Activated CD8-positive, alpha-beta memory T cell treated with anti-CD3 and anti-CD28 coated beads, Interleukin-2, amount 50 U/mL, for 1 hour (primary cell): ENCODE data around the gene CHD5.
"Not testable (repeated sequence)": the region's sequence is repeated elsewhere in the genome, so short reads cannot be mapped to it uniquely, and the experiment has no call there.

Source experiments
- DNase-seq: peaks from one replicate; pipeline ENCODE4 v3.0.0-alpha.2; 2020; ENCODE audit errors: extremely low read depth

CHD5 gene

DNA sequence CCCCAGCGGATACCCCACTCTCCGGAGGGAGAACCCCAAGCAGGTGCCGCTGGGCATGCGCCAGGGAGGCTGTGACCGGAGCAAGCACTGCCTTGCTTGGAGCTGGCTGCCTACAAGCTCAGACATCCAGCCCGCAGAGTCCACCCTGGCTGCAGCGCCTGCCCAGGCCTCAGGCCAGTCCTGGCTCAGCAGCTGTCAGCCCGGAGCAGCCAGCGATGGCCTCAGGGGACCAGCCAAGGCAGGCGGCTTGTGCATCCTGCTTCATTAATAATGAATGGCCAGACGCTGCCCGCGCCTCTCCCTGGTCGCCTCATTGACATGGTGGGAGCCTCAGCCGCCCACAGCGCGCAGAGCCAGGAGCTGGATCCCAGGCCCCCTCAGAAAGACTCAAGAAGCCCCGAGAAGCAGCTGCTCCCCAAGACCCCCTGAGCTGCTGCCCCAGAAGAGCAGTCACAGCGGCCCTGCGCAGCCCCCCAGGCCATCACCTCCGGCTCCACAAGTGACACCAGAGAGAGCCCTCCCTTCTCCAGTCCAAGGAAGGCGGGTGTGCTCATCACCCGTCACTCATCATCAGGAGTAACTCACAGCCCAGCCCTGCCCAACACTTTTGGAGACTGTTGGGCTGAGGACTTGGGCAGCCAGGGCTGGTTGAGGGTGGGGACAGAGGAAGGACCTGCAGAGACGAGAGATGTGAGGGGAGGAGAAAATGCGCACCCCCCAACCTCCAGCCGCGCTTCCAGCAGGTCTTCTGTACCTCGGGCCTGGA lies 114.8 kb downstream of the CHD5 start:
- DNase-seq = no peak

DNA sequence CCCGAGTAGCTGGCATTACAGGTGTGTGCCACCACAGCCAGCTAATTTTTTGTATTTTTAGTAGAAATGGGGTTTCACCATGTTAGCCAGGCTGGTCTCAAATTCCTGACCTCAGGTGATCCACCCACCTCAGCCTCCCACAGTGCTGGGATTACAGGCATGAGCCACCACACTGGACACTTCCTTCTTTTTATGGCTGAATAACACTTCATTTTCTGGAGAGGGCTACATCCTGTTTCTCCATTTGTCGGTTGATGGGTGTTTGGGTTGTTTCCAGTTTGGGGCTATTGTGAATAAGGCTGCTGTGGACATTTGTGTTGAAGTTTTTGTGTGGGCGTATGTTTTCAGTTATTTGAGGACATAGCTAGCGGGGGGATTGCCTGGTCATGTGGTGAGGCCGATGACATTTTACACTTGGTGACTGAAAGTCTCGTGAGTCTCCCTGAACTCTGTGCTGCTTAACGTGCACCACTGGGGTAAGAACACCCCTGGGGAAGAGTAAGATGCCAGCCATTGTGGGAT lies 116.5 kb downstream of the CHD5 start:
- DNase-seq = not testable (repeated sequence)

DNA sequence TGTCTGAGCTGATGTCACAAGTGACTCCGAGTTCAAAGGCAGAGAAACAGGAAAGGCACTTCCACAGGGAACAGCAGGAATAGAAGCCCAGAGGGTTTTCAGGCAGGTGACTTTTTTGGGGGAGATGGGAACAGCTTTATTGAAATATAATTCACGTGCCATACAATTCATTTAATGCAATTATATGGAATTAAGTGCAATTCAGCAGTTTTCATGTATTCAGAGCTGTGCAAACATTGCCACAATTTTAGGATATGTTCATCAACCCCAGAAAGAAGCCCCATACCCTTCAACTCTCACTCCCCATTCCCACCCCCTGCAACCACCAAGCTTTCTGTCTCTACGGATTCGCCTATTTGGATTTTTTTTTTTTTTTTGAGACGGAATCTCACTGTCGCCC lies 117.5 kb downstream of the CHD5 start:
- no peak for DNase-seq

DNA sequence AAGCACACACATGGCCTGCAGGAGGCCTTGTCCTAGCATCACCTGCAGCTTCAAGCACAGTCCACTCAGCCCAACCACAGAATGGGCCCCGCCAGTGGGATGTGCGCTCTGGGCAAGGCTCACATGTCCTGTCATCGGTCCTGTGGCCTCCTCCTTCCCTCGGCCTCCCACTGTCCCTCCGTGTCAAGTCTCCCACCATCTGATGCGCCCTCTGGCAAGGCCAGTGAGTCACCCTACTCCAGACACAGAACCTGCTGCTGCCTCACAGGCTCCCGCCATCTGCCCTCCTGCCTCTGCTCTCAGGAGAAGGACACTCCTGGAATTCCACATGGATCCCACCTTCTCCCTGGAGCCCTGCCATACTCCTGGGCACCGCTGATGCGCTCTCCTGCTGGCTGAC lies 120.3 kb downstream of the CHD5 start:
- no peak for DNase-seq

DNA sequence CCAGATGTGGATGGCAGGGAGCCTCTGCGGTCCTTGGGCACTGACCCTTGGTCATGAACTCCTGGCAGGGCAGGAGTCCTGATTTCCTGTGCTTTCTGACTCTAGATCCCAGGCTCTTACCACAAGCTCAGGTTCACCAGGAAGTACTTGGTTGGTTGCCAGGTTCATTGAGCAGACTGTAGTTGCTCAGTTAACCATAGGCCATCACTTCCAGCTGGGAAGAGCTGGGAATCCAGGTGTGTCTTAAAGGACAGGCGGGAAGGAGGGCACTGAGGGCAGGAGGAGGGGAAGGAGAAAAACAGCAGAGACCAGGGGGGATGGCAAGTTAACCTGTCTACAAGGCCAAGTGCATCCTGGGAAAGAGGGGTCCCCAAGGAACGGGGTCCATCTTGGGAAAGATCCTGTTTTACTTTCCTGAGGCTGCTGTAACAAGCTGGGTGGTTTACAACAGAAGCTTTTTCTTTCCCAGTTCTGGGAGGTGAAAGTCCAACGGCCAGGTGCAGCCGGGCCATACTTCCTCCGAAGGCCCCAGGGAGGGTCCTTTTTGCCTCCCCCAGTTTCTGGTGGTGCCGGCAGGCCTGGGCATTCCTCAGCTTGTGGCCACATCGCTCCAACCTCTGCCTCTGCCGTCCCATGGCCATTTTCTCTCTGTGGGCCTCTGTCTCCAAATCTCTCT lies 122.8 kb downstream of the CHD5 start:
- no peak for DNase-seq

DNA sequence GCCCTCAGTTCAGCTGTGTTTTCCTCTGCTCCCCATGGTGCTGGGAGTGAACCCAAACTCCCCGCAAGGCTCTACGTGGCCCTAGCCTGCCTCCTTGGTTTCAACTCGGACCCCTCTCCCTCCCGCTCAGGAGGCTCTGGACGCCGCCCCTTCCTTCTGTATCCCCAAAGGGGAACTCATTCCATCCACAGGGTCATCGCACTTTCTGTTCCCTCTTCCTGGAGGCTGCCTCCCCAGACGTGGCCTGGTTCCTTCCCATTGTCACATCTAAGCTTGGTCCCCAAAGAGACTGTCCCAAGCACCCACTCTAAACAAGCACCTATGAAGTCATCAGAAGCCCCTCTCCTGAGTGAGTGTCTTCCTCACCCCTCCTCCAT lies 123.6 kb downstream of the CHD5 start:
- no peak for DNase-seq

DNA sequence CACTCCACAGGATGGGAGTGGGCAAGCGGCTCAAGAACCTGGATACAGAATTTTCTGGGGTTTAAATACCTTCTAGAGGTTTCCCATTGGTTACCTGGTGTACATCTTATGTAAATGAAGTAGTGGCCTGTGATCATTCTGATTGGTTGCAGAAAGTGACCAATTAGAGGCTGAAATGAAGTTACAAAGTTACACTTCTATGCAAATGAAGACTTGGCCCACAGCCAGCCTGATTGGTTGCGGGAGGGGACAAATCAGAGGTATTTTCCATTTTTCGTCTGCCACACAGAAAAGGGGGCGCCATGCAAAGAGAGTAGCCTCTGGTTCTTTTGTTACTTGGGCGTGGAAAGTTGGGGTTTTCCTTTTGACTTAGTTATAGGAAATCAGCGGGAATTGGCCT lies 125.5 kb downstream of the CHD5 start:
- DNase-seq = no peak

DNA sequence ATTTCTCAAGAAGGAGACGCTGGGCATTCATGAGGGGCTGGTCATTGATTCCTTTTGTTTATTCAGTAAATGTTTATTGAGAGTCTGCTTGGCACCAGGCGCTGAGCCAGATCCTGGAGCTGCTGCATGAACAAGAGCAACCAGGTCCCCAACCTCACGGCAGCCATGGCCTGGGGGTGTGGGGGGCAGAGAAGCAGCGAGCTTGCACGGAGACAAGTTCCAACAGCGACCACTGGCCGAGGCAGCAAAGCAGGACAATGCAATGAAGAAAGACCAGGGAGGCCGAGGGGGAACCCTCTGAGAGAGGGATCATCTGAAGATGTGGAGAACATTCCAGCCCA lies 126.9 kb downstream of the CHD5 start:
- DNase-seq = no peak

DNA sequence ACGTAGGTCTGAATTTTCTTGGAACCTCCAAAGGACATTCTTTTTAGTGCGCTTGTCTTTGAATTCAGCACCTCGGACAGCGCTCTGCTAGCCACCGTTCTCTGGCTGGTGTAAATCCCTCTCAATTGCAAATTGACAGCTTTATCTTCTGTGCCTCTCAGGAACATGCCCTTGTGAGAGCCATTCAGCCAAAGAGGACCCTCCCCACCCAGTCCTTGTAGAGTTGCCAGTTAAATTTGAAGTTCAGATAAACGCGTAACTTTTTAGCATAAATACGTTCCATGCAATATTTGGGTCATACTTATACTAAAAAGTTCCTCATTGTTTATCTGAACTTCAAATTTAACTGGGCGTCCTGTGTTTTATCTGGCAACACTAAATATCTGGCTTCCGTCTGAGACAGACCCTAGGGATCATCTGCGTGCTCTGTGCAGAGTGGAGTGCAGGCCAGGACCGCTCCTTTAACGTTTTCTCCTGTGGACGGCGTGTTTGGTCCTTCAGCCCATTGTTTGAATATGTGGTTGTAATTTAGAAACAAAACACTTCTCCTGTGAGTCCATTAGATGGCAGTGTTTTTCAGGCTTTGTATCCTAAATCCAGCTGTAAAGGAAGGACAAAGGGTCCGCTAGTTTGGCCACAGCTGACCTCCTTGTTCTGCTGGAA lies 127.4 kb downstream of the CHD5 start:
- peak; percentile 17 for DNase-seq
